ENCODE results near the gene KRT17. TPM values are rescaled to one million over a fixed set of nuclear protein-coding genes. Genes with fewer than 3 reads are reported as not detected.
"Not testable (repeated sequence)": the region's sequence is repeated elsewhere in the genome, so short reads cannot be mapped to it uniquely, and the experiment has no call there.

Gene KRT17
- total and polyA plus RNA-seq, 2 experiments from 2014 or later = 1.8 to 3.8 TPM

GRCh38 chr17:41631898-41632285 is 7.5 kb upstream of the KRT17 start:
- in situ Hi-C loops (cut with MboI) = no loop called here
- H3K9me2 ChIP-seq (ENCODE audit: insufficient read depth) = no peaks in the 10 kb centered on the region
- no peak overlapping the region for H3K27ac ChIP-seq
- WGBS, 2 experiments (ENCODE audit: low coverage in 1 of 2, low lambda C conversion rate in 2 of 2, missing lambda C conversion rate in 2 of 2) = 87 to 88% methylated on average over 15 of the region's 15 CpGs
- H3K4me2 ChIP-seq (ENCODE audit: unreplicated experiment) = no peak overlapping the region
- H3K4me1 ChIP-seq (ENCODE audit: insufficient read depth) = no peaks in the 10 kb centered on the region
- H3K36me3 ChIP-seq (ENCODE audit: low read depth) = no peaks in the 10 kb centered on the region
- TF ChIP-seq EZH2phosphoT487 (IDR thresholded peaks at IDR 0.05; ENCODE audit: insufficient read depth, low read depth) (no peak), EZH2 (IDR thresholded peaks at IDR 0.05; ENCODE audit: insufficient read depth, poor library complexity, severe bottlenecking) (no peak)
- H3K9ac ChIP-seq = no peak overlapping the region
- no peak overlapping the region for H3K4me3 ChIP-seq
- no peak for DNase-seq
- H2AFZ ChIP-seq = no peak overlapping the region
- H3K27me3 ChIP-seq (replicated peaks; ENCODE audit: insufficient read depth) = no peaks in the 10 kb centered on the region; the same call in 1 of the 2 replicates
- H3K9me3 ChIP-seq (ENCODE audit: low read depth) = no peaks in the 10 kb centered on the region
- H3K79me2 ChIP-seq (ENCODE audit: insufficient read depth) = no peaks in the 10 kb centered on the region
- no peaks in the 10 kb centered on the region for H4K20me1 ChIP-seq (ENCODE audit: insufficient read depth)
- no peaks in the 10 kb centered on the region for H3F3A ChIP-seq (ENCODE audit: insufficient read depth)

GRCh38 chr17:41631025-41631897 is 6.9 kb upstream of the KRT17 start:
- in situ Hi-C loops (cut with MboI) = no loop called here
- Histone ChIP-seq H2AFZ (no peak overlapping the region), H3K9me3 (ENCODE audit: low read depth) (no peaks in the 10 kb centered on the region), H3F3A (ENCODE audit: insufficient read depth) (no peaks in the 10 kb centered on the region), H3K4me3 (no peak overlapping the region), H3K4me2 (ENCODE audit: unreplicated experiment) (no peak overlapping the region), H3K36me3 (ENCODE audit: low read depth) (no peaks in the 10 kb centered on the region), H3K27ac (no peak overlapping the region), H3K4me1 (ENCODE audit: insufficient read depth) (no peaks in the 10 kb centered on the region), H4K20me1 (ENCODE audit: insufficient read depth) (no peaks in the 10 kb centered on the region), H3K9ac (no peak overlapping the region), H3K27me3 (replicated peaks; ENCODE audit: insufficient read depth) (no peaks in the 10 kb centered on the region; the same call in 1 of the 2 replicates), H3K79me2 (ENCODE audit: insufficient read depth) (no peaks in the 10 kb centered on the region), H3K9me2 (ENCODE audit: insufficient read depth) (no peaks in the 10 kb centered on the region)
- no peak for TF ChIP-seq EZH2 (IDR thresholded peaks at IDR 0.05; ENCODE audit: insufficient read depth, poor library complexity, severe bottlenecking)
- TF ChIP-seq EZH2phosphoT487 (IDR thresholded peaks at IDR 0.05; ENCODE audit: insufficient read depth, low read depth) = no peak
- WGBS, 2 experiments (ENCODE audit: low coverage in 1 of 2, low lambda C conversion rate in 2 of 2, missing lambda C conversion rate in 2 of 2) = 74 to 76% methylated on average over 8 of the region's 8 CpGs
- DNase-seq = no peak

- no peak for TF ChIP-seq EZH2 (IDR thresholded peaks at IDR 0.05; ENCODE audit: insufficient read depth, poor library complexity, severe bottlenecking)
- no peak for TF ChIP-seq EZH2phosphoT487 (IDR thresholded peaks at IDR 0.05; ENCODE audit: insufficient read depth, low read depth)
- H3K9me2 ChIP-seq (ENCODE audit: insufficient read depth) = no peaks in the 10 kb centered on the region
- H2AFZ ChIP-seq = no peak overlapping the region
- no peaks in the 10 kb centered on the region for H4K20me1 ChIP-seq (ENCODE audit: insufficient read depth)
- no peak overlapping the region for H3K27ac ChIP-seq
- no peak overlapping the region for H3K4me2 ChIP-seq (ENCODE audit: unreplicated experiment)
- DNase-seq = no peak
- no peak overlapping the region for H3K9ac ChIP-seq
- 76 to 77% methylated on average over 13 of the region's 13 CpGs for WGBS, 2 experiments (ENCODE audit: low coverage in 1 of 2, low lambda C conversion rate in 2 of 2, missing lambda C conversion rate in 2 of 2)
- no peaks in the 10 kb centered on the region for H3K4me1 ChIP-seq (ENCODE audit: insufficient read depth)
- no peaks in the 10 kb centered on the region for H3K36me3 ChIP-seq (ENCODE audit: low read depth)
- H3K9me3 ChIP-seq (ENCODE audit: low read depth) = no peaks in the 10 kb centered on the region
- H3K27me3 ChIP-seq (replicated peaks; ENCODE audit: insufficient read depth) = no peaks in the 10 kb centered on the region
- H3K79me2 ChIP-seq (ENCODE audit: insufficient read depth) = no peaks in the 10 kb centered on the region
- no peaks in the 10 kb centered on the region for H3F3A ChIP-seq (ENCODE audit: insufficient read depth)
- H3K4me3 ChIP-seq = no peak overlapping the region
- in situ Hi-C loops (cut with MboI) = no loop called here
Observed at GRCh38 chr17:41629826-41630670, 5.7 kb upstream of the KRT17 start.

- no peaks in the 10 kb centered on the region for H3K36me3 ChIP-seq (ENCODE audit: low read depth)
- H3K4me2 ChIP-seq (ENCODE audit: unreplicated experiment) = no peak overlapping the region
- H4K20me1 ChIP-seq (ENCODE audit: insufficient read depth) = no peaks in the 10 kb centered on the region
- no peaks in the 10 kb centered on the region for H3K79me2 ChIP-seq (ENCODE audit: insufficient read depth)
- no peaks in the 10 kb centered on the region for H3K9me2 ChIP-seq (ENCODE audit: insufficient read depth)
- no peak overlapping the region for H3K9ac ChIP-seq
- no peaks in the 10 kb centered on the region for H3F3A ChIP-seq (ENCODE audit: insufficient read depth)
- H3K27me3 ChIP-seq (replicated peaks; ENCODE audit: insufficient read depth) = no peaks in the 10 kb centered on the region
- H3K27ac ChIP-seq = no peak overlapping the region
- 82 to 84% methylated on average over 9 to 10 of the region's 10 CpGs for WGBS, 2 experiments (ENCODE audit: low coverage in 1 of 2, low lambda C conversion rate in 2 of 2, missing lambda C conversion rate in 2 of 2)
- H3K9me3 ChIP-seq (ENCODE audit: low read depth) = no peaks in the 10 kb centered on the region
- no peak for DNase-seq
- no peaks in the 10 kb centered on the region for H3K4me1 ChIP-seq (ENCODE audit: insufficient read depth)
- H3K4me3 ChIP-seq = no peak overlapping the region
- H2AFZ ChIP-seq = no peak overlapping the region
- no peak for TF ChIP-seq EZH2 (IDR thresholded peaks at IDR 0.05; ENCODE audit: insufficient read depth, poor library complexity, severe bottlenecking)
- no peak for TF ChIP-seq EZH2phosphoT487 (IDR thresholded peaks at IDR 0.05; ENCODE audit: insufficient read depth, low read depth)
- in situ Hi-C loops (cut with MboI) = no loop called here
Observed at GRCh38 chr17:41629316-41629715, 4.9 kb upstream of the KRT17 start.

GRCh38 chr17:41628621-41629255 is 4.4 kb upstream of the KRT17 start:
- WGBS, 2 experiments (ENCODE audit: low coverage in 1 of 2, low lambda C conversion rate in 2 of 2, missing lambda C conversion rate in 2 of 2) = 71 to 77% methylated on average over 11 of the region's 11 CpGs
- H3K4me3 ChIP-seq; H3K79me2 ChIP-seq (ENCODE audit: insufficient read depth); DNase-seq; H3K36me3 ChIP-seq (ENCODE audit: low read depth); in situ Hi-C loops (cut with MboI); H4K20me1 ChIP-seq (ENCODE audit: insufficient read depth); H3K4me2 ChIP-seq (ENCODE audit: unreplicated experiment); H3K9me2 ChIP-seq (ENCODE audit: insufficient read depth); H3K4me1 ChIP-seq (ENCODE audit: insufficient read depth); H3K9me3 ChIP-seq (ENCODE audit: low read depth); H2AFZ ChIP-seq; H3F3A ChIP-seq (ENCODE audit: insufficient read depth); H3K27me3 ChIP-seq (replicated peaks; ENCODE audit: insufficient read depth); H3K9ac ChIP-seq; H3K27ac ChIP-seq: not testable (repeated sequence)

GRCh38 chr17:41628073-41628370 is 3.6 kb upstream of the KRT17 start:
- H3K4me2 ChIP-seq (ENCODE audit: unreplicated experiment); H3K9me2 ChIP-seq (ENCODE audit: insufficient read depth); H4K20me1 ChIP-seq (ENCODE audit: insufficient read depth); H2AFZ ChIP-seq; DNase-seq; H3K4me3 ChIP-seq; H3K4me1 ChIP-seq (ENCODE audit: insufficient read depth); H3K36me3 ChIP-seq (ENCODE audit: low read depth); H3K9me3 ChIP-seq (ENCODE audit: low read depth); H3K9ac ChIP-seq; H3K79me2 ChIP-seq (ENCODE audit: insufficient read depth); H3F3A ChIP-seq (ENCODE audit: insufficient read depth); H3K27me3 ChIP-seq (replicated peaks; ENCODE audit: insufficient read depth); in situ Hi-C loops (cut with MboI); H3K27ac ChIP-seq: not testable (repeated sequence)
- WGBS, 2 experiments (ENCODE audit: low coverage in 1 of 2, low lambda C conversion rate in 2 of 2, missing lambda C conversion rate in 2 of 2) = 17 to 40% methylated on average over 1 of the region's 1 CpG
